Activated CD4-positive, alpha-beta T cell treated with anti-CD3 and anti-CD28 coated beads for 24 hours (primary cell): ENCODE measurements around the gene MSRB3.
"Not testable (repeated sequence)": the region's sequence is repeated elsewhere in the genome, so short reads cannot be mapped to it uniquely, and the experiment has no call there.

Experiments
- DNase-seq, 2 donors: peaks; one replicate each; pipeline ENCODE4 v3.0.0-alpha.2; 2020; ENCODE audit warnings: low read depth in 2 of 2

MSRB3 gene

GRCh38 chr12:65454115-65454787, 175.8 kb downstream of the MSRB3 start:
- no peak for DNase-seq

- DNase-seq, result not testable (repeated sequence)
Measured at GRCh38 chr12:65457341-65457740, 178.9 kb downstream of the MSRB3 start.

GRCh38 chr12:65458718-65459117, 180.2 kb downstream of the MSRB3 start:
- DNase-seq, result no peak

GRCh38 chr12:65459545-65459944, 181.1 kb downstream of the MSRB3 start:
- DNase-seq, result no peak

GRCh38 chr12:65460063-65460462, 181.6 kb downstream of the MSRB3 start:
- no peak for DNase-seq

- no peak for DNase-seq
Measured at GRCh38 chr12:65461017-65461416, 182.5 kb downstream of the MSRB3 start.

GRCh38 chr12:65462484-65462883, 184.0 kb downstream of the MSRB3 start:
- no peak for DNase-seq

- DNase-seq, result no peak
Measured at GRCh38 chr12:65463082-65463481, 184.6 kb downstream of the MSRB3 start.

GRCh38 chr12:65463611-65464010, 185.1 kb downstream of the MSRB3 start:
- DNase-seq, result no peak

- DNase-seq, result no peak
Measured at GRCh38 chr12:65464930-65465329, 186.4 kb downstream of the MSRB3 start.

GRCh38 chr12:65465766-65466547, 187.5 kb downstream of the MSRB3 start:
- DNase-seq, result no peak

GRCh38 chr12:65466911-65467310, 188.4 kb downstream of the MSRB3 start:
- no peak for DNase-seq

GRCh38 chr12:65470256-65470655, 191.8 kb downstream of the MSRB3 start:
- DNase-seq, result no peak

- no peak for DNase-seq
Measured at GRCh38 chr12:65472079-65472478, 193.6 kb downstream of the MSRB3 start.

GRCh38 chr12:65474831-65475230, 196.3 kb downstream of the MSRB3 start:
- DNase-seq, result no peak

GRCh38 chr12:65477721-65478120, 199.2 kb downstream of the MSRB3 start:
- DNase-seq, result no peak

- DNase-seq, result not testable (repeated sequence)
Measured at GRCh38 chr12:65483891-65484516, 205.5 kb downstream of the MSRB3 start.

GRCh38 chr12:65488197-65488596, 209.7 kb downstream of the MSRB3 start:
- no peak for DNase-seq

GRCh38 chr12:65490250-65490649, 211.8 kb downstream of the MSRB3 start:
- DNase-seq, result no peak

GRCh38 chr12:65492998-65493912, 214.8 kb downstream of the MSRB3 start:
- no peak for DNase-seq

GRCh38 chr12:65493913-65494245, 215.4 kb downstream of the MSRB3 start:
- DNase-seq, result no peak

GRCh38 chr12:65494537-65494936, 216.1 kb downstream of the MSRB3 start:
- no peak for DNase-seq
